HG03439 (cell line): Measurements from ENCODE around the gene E2F8.
"Not testable (repeated sequence)": the region's sequence is repeated elsewhere in the genome, so short reads cannot be mapped to it uniquely, and the experiment has no call there.

ENCODE experiments used
- ATAC-seq: cut with Tn5 transposase; IDR thresholded peaks from one replicate; pipeline ENCODE4 v1.9.1; 2021; ENCODE audit warnings: mild to moderate bottlenecking, moderate library complexity; ENCODE audit not compliant: unreplicated experiment

The E2F8 gene

GRCh38 chr11:19240420-19241259, at the start of gene E2F8:
Gene E2F8 (minus strand): TSS chr11:19240945. CDS start chr11:19240121, 824 bp downstream.
- ATAC-seq = peak; percentile 91

DNA sequence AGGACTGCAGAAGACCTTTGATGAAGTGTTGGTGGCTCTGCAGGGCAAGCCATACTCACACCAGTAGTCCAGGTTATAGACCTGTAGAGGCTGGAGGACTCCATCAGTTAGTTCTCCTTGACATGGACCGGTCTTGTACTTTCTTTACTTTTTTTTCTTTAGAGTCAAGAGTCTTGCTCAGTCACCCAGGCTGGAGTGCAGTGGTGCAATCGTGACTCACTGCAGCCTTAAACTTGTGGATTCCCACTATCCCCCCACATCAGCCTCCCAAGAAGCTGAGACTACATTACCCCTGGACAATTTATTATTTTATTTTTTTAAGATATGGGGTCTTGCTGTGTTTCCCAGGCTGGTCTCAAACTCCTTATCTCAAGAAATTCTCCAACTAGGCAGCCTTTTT, 49.6 kb upstream of the E2F8 start:
- no peak for ATAC-seq

DNA sequence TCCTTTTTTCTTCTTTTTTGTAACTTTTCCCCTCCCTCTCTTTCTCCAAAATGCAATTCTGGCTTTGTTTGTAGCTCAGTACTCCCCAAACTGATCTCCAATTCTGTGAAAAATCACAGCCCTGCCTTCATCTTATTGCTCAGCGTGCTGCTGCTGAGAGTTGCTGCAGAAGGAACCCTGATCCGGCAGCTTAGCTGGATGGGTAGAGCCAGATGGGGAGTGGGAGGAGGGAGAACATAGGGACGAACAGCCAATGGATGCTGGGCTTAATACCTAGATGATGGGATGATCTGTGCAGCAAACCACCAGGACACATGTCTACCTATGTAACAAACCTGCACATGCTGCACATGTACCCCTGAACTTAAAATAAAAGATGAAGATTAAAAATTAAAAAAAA, 47.5 kb upstream of the E2F8 start:
- no peak for ATAC-seq

DNA sequence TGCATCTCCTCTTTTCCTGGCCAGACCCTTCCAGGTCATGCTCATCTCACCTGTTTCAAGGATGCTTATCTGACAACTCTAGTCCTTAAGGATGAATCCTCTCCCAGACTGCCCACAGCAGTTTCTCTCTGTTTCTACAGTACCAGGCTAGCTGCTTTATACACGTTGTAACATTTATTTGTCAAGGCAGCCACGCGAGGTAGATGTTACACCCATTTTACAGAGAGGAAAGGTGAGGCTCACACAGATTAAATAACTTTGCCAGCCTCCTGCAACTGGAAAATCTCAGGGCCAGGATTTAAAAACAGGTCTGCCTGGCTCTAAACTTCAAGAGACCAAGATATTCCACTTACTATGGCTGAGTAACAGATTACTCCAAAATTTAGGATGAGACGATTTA, 45.7 kb upstream of the E2F8 start:
- ATAC-seq = no peak

DNA sequence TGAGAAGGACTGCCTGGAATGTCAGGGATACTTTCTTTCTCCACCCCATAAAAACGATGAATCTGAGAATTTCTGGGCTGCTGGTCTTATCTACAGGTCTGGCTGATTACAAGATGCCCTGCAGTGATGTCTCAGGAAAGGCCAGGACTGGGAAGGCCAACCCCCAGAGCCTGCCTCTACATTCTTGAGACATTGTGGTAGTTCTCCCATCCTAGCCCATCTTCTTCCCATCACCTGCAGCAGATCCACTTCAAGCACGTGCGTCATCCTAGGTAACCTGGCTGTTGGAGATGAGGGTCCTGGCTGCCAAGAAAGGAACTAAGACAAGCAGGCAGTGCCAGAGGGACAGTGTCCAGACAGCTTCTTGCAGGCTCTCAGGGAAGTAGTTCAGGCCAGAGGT, 44.1 kb upstream of the E2F8 start:
- ATAC-seq = no peak

- no peak for ATAC-seq
Observed at GRCh38 chr11:19283991-19284390, 43.2 kb upstream of the E2F8 start.

DNA sequence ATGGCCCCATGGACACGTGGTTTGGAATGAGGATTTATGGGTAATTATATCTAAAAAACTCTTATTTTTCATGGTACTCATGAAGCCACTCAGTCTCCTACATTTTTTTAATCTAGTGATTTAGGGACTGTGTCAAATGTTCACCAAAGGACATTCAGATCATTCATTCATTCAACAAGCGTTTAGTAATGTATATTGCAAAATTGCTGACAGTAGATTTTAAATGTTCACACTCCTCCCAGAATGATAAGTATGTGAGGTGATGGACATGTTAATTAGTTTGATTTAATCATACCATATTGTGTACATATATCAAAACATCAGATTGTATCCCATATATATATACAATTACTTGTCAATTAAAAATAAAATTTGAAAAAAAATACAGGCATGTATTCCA, 40.8 kb upstream of the E2F8 start:
- ATAC-seq = no peak

GRCh38 chr11:19281041-19281440, 40.3 kb upstream of the E2F8 start:
- no peak for ATAC-seq

GRCh38 chr11:19279451-19279850, 38.7 kb upstream of the E2F8 start:
- ATAC-seq = no peak

DNA sequence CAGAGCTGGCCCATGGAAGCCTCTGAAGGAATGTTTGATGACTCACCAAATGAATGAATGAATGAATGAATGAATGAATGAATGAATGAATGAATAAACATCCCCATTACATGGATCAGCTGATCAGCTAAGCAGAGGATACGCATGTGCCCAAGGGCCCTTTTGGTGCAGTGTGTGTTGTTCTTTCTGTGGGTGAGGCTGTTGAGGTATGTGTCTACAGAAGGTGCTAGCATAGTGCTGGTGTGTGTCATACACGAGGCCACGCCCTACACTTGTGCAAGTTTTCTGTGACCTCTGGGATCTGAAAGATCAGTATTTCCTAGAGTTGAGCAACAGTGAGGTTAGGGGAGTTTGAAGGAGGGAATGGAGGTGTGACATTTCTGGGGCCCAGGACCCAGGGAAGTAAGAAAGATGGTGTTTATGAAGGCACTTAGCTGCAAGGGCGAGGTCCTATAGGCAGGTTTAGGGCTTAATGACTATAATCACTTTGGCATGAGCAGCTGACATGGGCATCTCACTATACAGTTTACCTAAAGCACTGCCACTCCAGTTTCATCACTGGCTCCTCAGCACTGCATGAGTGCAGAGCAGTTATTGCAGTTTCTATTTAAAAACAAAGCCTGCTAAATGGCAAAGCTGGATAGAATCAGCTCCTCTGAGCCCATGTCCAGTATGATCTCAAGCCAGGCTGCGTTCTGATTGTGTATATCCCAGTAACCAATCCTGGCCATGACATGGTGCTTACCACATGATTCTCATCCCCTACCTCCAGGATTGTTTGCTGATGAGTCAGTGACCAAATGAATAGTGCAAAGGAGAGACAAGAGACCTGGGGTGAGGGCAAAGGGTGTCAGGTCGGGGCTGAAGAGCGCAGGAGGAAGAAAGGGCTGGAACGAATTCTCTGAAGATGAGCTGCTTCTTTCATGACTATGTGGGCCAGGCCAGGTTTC, 36.4 kb upstream of the E2F8 start:
- no peak for ATAC-seq

DNA sequence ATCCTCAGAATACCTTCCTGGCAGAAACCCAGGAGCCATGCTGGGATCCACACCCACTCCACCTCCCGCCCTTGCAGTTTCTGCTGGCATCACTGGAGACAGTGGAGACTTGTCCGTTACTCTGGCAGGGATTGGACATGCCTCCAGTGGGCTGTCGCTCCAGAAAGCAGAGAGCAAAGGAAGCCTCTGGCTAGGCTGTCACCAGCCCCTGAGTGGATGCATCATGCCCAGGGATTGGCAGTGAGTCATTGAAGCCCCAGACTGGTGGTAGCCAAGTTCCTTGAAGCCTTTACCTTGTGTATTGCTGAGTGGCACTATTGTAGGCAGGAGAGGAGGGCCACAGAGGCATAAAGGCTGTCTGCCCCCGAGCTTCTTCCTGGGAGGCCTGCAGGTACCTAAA, 34.8 kb upstream of the E2F8 start:
- ATAC-seq = no peak

GRCh38 chr11:19273219-19273618, 32.5 kb upstream of the E2F8 start:
- ATAC-seq = not testable (repeated sequence)

DNA sequence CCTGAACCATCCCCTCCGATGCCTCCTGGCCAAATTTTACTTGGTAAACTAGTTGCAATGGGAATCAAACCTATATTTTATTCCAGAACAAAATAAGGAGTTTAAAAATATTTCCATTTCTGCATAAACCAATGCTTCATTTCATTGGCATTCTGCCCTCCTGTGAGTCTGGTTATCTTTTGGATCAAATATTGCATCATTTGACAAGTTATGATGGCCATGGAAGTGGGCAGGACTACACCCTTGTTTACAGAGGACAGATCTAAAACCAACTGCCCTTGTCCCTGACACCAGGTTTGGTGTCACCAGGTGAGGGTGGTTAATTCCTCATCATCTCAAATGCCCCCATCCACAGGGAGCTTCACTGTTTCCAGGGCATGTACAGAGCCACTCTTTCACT, 28.2 kb upstream of the E2F8 start:
- ATAC-seq = no peak

DNA sequence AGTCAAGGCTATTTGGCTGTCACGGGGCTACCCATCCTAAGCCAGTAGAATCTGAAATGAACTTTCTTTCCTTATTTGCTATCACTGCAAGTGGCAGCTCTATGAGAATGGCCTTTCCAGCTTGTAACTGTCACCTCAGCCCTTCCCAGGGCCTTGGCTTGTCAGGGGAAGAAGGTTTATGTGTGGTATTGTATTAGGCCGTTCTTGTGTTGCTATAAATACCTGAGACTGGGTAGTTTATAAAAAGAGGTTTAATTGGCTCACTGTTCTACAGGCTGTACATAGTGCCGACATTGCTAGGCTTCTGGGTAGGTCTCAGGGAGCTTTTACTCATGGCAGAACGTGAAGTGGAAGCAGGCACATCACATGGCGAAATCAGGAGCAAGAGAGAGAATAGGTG, 26.8 kb upstream of the E2F8 start:
- no peak for ATAC-seq

DNA sequence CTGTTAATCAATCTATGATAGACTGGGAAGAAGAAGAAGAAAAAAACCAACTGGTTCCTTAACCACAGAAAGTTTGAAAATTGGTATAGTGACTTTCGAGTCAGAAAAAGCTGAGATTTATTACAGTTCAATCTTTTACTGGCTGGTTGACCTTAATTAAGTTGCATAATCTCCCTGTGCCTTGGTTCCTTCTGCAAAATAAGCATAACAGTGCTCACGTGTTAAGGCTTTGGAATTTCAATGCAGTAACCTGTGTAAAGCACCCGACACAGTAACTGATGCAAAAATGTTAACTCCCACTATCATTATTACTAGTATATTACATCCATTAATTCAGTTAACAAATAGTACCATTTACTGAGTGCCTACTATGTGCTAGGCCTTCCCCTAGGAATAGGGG, 22.6 kb upstream of the E2F8 start:
- no peak for ATAC-seq

DNA sequence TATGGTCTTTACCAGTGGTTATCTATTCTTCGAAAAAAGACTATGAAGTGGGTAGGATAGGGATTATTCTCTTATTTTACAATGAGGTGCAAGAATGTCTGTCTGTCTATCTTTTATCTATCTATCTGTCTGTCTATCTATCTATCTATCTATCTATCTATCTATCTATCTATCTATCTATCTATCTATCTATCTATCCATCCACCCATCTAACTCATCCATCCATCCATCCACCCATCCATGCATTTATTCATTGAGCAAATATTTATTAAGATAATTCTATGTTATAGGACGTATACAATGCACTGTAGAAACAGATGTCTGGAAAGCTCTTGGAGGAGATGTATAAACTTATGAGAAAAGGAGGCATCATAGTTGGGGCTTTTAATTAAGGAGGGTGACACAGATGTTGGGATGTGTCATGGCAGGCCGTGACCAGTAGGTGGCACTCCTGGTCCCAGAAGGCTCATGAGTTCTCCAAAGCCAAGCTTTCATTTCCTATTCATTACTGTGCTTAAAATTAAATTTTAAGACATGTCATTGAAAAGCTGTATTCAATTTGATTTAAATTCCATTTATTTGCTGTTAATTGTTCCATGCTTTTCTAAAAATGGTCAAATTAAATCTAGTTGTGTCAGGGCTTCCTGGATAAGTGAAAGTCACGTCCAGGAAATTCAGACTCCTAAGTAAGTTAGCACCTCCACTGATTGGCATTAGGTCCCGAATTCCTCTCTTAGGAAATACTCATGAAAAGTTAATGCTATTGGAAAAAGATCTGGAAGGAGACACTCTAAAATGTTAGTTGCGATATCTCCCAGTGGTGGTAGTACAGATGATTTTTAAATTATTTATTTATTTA, 19.0 kb upstream of the E2F8 start:
- peak; percentile 59 for ATAC-seq

- ATAC-seq = no peak
Observed at GRCh38 chr11:19258641-19259230, 18.0 kb upstream of the E2F8 start.

DNA sequence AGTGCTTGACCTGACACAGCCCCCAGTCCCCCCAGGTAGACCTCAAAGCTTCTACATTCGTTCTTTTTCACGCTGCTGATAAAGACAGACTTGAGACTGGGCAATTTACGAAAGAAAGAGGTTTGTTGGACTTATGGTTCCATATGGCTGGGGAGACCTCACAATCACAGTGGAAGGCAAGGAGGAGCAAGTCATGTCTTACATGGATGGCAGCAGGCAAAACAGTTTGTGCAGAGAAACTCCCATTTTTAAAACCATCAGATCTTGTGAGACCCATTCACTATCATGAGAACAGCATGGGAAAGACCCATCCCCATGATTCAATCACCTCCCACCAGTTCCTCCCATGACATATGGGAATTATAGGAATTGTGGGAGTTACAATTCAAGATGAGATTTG, 13.7 kb upstream of the E2F8 start:
- not testable (repeated sequence) for ATAC-seq

DNA sequence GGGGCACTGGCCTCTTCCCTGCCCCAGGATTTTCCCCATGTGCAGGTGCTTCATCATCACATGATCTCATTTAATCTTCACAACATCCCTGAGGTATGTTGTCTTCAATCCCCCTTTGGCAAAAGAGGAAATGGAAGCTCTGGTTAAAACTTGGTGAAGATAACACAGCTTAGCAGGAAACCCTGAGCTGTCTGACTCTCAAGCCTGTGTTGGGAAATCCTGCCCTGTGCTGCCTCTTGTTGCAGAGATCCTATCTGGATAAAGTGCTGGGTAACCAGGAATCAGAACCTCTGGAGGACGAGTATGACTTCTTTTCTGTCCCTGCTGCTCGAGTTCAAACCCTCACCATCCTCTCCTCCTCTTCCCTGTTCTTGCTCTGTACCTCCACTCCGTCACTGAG, 13.1 kb upstream of the E2F8 start:
- ATAC-seq = no peak

DNA sequence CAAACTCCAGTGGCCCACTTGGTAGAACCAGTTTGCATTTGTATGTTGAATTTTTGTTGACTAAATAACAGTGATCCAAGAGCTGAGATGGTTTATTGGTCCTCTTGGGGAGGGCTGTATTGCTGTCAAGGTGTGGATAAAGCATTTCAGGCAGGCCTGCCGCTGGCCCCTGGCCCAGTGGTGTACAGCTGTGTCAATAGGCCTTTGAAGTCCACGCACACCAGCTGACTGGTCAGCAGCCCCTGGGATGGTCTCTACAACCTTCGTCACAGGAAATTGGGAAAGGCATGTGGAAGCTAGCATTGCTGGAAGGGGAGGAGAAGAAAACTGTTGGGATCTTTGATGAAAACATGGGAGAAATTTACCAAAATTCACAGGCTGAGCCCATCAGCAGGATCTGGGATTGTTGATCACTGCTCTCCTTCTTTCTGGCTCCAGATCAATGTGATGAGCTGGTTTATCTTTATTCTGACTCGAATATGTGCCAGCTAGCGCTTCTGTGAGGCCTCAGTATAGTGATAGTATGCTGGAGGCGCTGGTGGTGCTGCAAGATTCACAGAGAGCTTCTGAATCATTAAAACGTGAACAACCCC, 12.5 kb upstream of the E2F8 start:
- ATAC-seq = no peak
